Kidney epithelial cell (primary cell): Measurements from ENCODE around the gene ITPKA. TPM values are rescaled to one million over a fixed set of nuclear protein-coding genes. Genes with fewer than 3 reads are reported as not detected.

Source experiments
- DNase-seq: peaks from one replicate; pipeline ENCODE4 v3.0.0-alpha.2; 2010; ENCODE audit warnings: low read depth
- H3K27me3 ChIP-seq: 2 replicates; pipeline ENCODE4 v1.6.0; 2011; ENCODE audit warnings: low read length; ENCODE audit not compliant: control insufficient read depth, insufficient read depth
- H3K36me3 ChIP-seq: 2 replicates; pipeline ENCODE4 v1.5.1; 2011; ENCODE audit warnings: low read length; ENCODE audit not compliant: control insufficient read depth, insufficient read depth
- H3K4me3 ChIP-seq: 2 replicates; pipeline ENCODE4 v1.5.1; 2011; ENCODE audit warnings: low read depth, mild to moderate bottlenecking, control low read depth, low read length
- total RNA-seq: library from RNA; depleted of rRNA; stranded (reverse); fragments of >200 nt; gene quantifications from 2 replicates; pipeline ENCODE4 v1.2.3, GENCODE V29; 2015
- TF ChIP-seq, protein P1 (sequence below): IDR thresholded peaks from 2 replicates; pipeline ENCODE4 v1.5.1; 2011; ENCODE audit warnings: mild to moderate bottlenecking, moderate library complexity, low read length, control low read depth, inconsistent platforms; ENCODE audit not compliant: insufficient read depth, poor library complexity, severe bottlenecking

The ITPKA gene
- total RNA-seq, 1 donor from 2014 or later, result 115 TPM

DNA sequence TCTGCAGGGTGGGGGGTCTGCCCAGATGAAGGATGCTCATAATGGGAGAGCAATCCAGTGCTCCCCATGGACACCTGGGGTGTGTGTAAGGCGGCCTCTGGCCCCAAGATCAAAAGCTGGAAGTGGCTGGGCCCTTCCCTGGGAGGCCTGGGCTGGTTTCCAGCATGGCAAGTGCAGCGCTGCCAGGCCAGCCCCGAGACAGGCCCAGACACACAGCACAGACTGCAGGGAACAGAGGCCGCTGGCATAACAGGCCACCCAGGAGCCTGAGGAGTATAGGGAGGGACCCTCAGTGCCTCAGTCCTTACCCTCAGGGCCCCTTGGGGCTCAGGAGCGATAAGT is 10.0 kb downstream of the ITPKA start:
- Histone ChIP-seq H3K27me3 (peaks cover 25% of the 10 kb centered on the region), H3K4me3 (no peak overlapping the region), H3K36me3 (no peaks in the 10 kb centered on the region)
- DNase-seq, result no peak
- TF ChIP-seq, protein P1, sequence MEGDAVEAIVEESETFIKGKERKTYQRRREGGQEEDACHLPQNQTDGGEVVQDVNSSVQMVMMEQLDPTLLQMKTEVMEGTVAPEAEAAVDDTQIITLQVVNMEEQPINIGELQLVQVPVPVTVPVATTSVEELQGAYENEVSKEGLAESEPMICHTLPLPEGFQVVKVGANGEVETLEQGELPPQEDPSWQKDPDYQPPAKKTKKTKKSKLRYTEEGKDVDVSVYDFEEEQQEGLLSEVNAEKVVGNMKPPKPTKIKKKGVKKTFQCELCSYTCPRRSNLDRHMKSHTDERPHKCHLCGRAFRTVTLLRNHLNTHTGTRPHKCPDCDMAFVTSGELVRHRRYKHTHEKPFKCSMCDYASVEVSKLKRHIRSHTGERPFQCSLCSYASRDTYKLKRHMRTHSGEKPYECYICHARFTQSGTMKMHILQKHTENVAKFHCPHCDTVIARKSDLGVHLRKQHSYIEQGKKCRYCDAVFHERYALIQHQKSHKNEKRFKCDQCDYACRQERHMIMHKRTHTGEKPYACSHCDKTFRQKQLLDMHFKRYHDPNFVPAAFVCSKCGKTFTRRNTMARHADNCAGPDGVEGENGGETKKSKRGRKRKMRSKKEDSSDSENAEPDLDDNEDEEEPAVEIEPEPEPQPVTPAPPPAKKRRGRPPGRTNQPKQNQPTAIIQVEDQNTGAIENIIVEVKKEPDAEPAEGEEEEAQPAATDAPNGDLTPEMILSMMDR, result no peak

DNA sequence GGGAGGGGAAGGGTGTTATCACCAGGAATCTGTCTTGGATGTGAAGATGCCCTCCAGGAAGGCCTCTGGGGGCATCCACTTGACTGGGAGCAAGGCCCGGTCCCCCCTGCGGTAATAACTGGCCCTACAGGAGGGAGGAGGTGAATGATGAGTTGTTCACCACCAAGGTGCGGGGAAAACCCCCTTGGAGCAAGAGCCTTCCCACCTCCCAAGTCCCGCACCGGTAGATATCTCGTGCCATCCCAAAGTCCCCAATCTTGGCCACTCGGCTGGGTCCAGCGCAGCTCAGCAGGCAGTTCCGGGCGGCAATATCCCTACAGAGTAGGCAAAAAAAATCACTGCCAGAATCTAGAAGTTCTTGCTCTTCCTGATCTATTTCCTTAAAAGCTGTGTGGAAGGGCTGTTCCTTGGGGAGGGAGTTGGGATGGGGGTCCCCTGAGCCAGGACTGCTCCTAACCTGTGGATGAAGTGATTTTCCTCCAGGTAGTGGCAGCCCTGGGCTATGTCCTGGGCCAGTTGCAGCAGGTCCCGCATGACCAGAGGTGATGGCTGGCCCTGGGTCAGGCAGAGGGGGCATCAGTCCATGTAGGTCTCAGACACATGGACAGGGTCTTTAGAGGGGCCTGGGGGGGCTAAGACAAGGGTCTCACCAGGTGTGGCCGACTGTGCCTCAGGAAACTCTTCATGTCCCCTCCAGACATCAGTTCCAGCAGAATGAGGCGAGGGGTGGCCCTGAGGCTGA is 11.2 kb downstream of the ITPKA start:
- Histone ChIP-seq H3K4me3 (no peak overlapping the region), H3K36me3 (no peaks in the 10 kb centered on the region), H3K27me3 (peaks cover 25% of the 10 kb centered on the region)
- no peak for DNase-seq
- TF ChIP-seq, protein P1, result no peak

DNA sequence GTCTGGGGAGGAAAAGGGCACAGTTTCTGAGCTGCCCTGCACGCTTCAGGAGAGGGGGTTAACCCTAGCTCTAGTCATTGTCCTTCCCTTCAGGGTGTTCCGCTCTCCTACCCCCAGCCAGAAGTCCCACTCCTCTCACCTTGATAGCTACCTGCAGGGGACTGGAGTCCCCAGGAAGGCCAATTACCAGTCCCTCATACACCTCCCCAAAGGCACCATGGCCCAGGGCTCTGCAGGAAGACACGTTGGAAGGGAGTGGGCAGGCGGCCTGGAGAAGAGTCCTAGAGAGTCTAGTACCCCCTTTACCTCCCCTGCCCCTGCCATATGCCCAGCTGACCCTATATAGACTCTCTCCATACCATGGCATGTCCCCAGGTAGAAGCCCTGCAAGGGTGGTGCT is 12.1 kb downstream of the ITPKA start:
- no peak for DNase-seq
- H3K27me3 ChIP-seq, result peaks cover 28% of the 10 kb centered on the region
- H3K36me3 ChIP-seq, result no peaks in the 10 kb centered on the region
- H3K4me3 ChIP-seq, result no peak overlapping the region
- TF ChIP-seq, protein P1, result no peak

DNA sequence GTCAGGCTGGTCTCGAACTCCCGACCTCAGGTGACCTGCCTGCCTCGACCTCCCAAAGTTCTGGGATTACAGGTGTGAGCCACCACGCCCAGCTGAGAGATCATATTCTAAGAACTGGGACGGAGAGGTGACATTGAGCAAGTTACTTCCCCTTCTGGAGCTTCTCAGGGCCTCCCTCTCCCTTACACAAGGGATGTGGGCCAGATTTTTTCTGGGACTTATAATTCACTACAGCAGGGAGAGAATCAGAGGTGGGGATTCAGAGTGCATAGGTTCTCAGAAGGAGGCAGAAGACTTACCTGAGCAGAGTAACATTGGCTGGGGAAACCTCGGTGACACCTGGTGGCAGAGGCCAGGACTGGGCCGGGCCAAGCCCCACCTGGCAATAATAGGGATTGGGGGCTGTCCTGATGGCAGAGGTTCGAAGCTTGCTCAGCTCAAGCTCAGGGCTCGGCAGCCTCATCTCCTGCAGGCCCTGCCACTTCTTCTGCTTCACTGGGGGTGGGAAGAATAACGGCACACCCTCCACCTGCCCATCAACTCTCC is 13.2 kb downstream of the ITPKA start:
- Histone ChIP-seq H3K4me3 (no peak overlapping the region), H3K27me3 (peaks cover 32% of the 10 kb centered on the region), H3K36me3 (no peaks in the 10 kb centered on the region)
- TF ChIP-seq, protein P1, result no peak
- no peak for DNase-seq

DNA sequence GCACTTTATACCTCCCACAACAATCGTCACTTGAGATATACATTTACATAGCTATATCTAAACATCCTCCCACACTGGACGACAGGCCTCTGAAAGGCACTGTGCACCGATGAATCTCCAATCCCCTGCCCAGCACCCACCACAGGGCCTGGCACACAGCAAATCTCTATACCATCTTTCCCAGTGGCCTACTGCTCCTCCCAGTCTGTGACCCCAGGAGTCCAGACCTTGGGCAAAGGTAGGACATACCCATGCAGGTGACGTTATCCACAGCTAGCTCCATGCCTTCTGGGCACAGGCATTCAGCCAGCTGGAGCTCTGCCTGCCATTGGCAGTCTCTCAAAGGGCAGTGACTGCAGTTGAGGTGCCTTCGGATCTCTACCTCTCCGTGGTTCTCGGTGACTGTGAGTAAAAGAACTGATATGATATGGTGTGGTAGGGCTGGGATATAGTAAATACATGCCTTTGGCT is 14.2 kb downstream of the ITPKA start:
- DNase-seq, result no peak
- Histone ChIP-seq H3K4me3 (no peak overlapping the region), H3K36me3 (no peaks in the 10 kb centered on the region), H3K27me3 (peaks cover 32% of the 10 kb centered on the region)
- TF ChIP-seq, protein P1, result no peak

DNA sequence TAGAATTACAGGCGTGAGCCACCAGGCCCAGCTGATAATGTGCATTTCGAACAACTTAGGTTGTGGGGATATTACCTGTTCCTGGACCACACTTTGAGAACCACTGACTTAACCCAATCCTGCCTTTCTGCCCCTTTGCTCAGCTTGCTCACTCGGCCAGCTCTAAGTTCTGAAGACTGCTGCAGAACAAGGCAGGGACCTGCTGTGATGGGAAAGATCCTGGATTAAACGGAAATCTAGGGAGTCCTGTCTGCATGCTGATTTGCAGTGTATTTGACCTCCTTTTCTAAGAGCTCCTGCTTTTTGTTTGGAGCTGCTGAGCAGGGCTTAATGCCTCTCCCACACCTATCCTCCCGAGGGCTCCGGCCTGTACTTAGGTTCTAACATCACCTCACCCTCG is 17.1 kb downstream of the ITPKA start:
- H3K36me3 ChIP-seq, result no peaks in the 10 kb centered on the region
- H3K4me3 ChIP-seq, result no peak overlapping the region
- TF ChIP-seq, protein P1, result no peak
- DNase-seq, result no peak
- H3K27me3 ChIP-seq, result peaks cover 40% of the 10 kb centered on the region
